Smooth muscle cell (in vitro differentiated cells): ENCODE measurements around the gene RCAN2. TPM values are rescaled to one million over a fixed set of nuclear protein-coding genes. Genes with fewer than 3 reads are reported as not detected.

Experiments
- DNase-seq: peaks from one replicate; lab custom pipeline; 2025; ENCODE audit not compliant: unreplicated experiment; lab: John Stamatoyannopoulos, UW
- H2AFZ ChIP-seq: fragments of 200-600 bp; sonication (generic); 2 replicates; pipeline ENCODE4 v1.6.0; 2016; ENCODE audit warnings: antibody characterized with exemption, low read depth, mild to moderate bottlenecking
- H3F3A ChIP-seq: fragments of 200-600 bp; sonication (generic); 2 replicates; pipeline ENCODE4 v1.6.0; 2017; ENCODE audit warnings: antibody characterized with exemption, low read depth
- H3K27ac ChIP-seq: fragments of 200-600 bp; sonication (generic); 2 replicates; pipeline ENCODE4 v1.5.1; 2016; ENCODE audit warnings: low read depth, mild to moderate bottlenecking
- H3K27me3 ChIP-seq: fragments of 200-600 bp; sonication (generic); 2 replicates; pipeline ENCODE4 v1.6.1; 2016; ENCODE audit warnings: low read depth, mild to moderate bottlenecking
- H3K36me3 ChIP-seq: fragments of 200-600 bp; sonication (generic); 2 replicates; pipeline ENCODE4 v1.5.1; 2016; ENCODE audit warnings: low read depth
- H3K4me1 ChIP-seq: fragments of 200-600 bp; sonication (generic); 2 replicates; pipeline ENCODE4 v1.5.1; 2016; ENCODE audit warnings: low read depth
- H3K4me2 ChIP-seq: fragments of 200-600 bp; sonication (generic); 2 replicates; pipeline ENCODE4 v1.6.0; 2016; ENCODE audit warnings: mild to moderate bottlenecking
- H3K4me3 ChIP-seq: fragments of 200-600 bp; sonication (generic); 2 replicates; pipeline ENCODE4 v1.5.1; 2016; ENCODE audit warnings: mild to moderate bottlenecking
- H3K79me2 ChIP-seq: fragments of 200-600 bp; sonication (generic); 2 replicates; pipeline ENCODE4 v1.6.0; 2016; ENCODE audit warnings: low read depth, mild to moderate bottlenecking
- H3K9ac ChIP-seq: fragments of 200-600 bp; sonication (generic); 2 replicates; pipeline ENCODE4 v1.6.0; 2016; ENCODE audit warnings: low read depth
- H3K9me3 ChIP-seq: fragments of 200-600 bp; sonication (generic); replicated peaks from 2 replicates; pipeline ENCODE4 v1.5.1; 2016; ENCODE audit warnings: low read depth
- H4K20me1 ChIP-seq: fragments of 200-600 bp; sonication (generic); 2 replicates; pipeline ENCODE4 v1.6.0; 2016; ENCODE audit warnings: low read depth
- CTCF ChIP-seq: fragments of 200-600 bp; sonication (generic); IDR thresholded peaks from 2 replicates; pipeline ENCODE4 v1.5.1; 2017; ENCODE audit warnings: borderline replicate concordance, mild to moderate bottlenecking, antibody characterized with exemption; ENCODE audit not compliant: insufficient read depth, poor library complexity, severe bottlenecking
- WGBS: methylation state at CpG from one replicate; pipeline ENCODE4 v1.1.7; 2016; ENCODE audit warnings: low lambda C conversion rate; 5-methylcytosine and 5-hydroxymethylcytosine counted together
- polyA plus RNA-seq: library from polyadenylated mRNA; unstranded; fragments of >200 nt; fragmentation: Nextera tagmentation; extraction: Ambion mirVana; gene quantifications from 2 replicates; pipeline ENCODE4 v1.2.1, GENCODE V29; 2016
- total RNA-seq: library from RNA; depleted of rRNA; stranded (reverse); fragments of >200 nt; gene quantifications from 2 replicates; pipeline ENCODE4 v1.2.3, GENCODE V29; 2014

Gene RCAN2
- total and polyA plus RNA-seq, 2 experiments from 2014 or later = 2.5 to 2.7 TPM

DNA sequence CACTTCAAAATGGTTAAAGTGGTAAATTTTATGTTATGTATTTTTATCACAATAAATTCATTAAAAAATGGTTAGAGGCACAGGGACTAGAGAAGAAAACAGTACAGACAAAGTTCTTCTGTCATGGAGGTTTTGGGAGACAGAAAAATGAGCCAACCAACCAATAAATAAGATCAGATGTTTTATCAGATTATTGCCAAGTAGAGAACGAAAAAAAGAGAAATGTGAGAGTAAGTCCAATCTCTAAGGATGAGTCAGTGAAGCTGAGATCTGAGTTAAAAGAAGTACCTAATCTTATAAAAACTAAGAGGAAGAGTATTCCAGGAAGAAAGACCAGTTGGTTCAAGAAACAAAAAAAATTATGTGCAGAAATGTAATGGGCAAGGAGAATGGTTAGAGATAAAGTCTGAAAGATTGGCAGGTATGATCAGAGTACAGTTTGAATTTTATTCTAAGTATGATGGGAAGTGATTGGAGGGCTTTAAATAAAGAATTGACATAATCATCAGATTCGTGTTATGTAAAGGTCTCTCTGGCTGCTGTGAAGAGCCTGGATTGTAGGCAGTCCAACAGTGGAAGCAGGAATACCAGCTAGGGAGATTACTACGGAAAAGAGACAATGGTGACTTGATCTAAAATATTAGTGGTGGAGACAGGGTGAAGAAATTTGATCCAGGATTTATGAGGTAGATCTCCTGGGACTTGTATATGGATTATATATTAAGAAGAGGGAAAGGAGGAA, 79.6 kb downstream of the RCAN2 start:
- no peak for DNase-seq
- Histone ChIP-seq H3K27me3 (no peaks in the 10 kb centered on the region), H3K9ac (no peak overlapping the region), H3K4me3 (no peak overlapping the region), H3F3A (no peaks in the 10 kb centered on the region), H3K4me2 (no peak overlapping the region), H3K9me3 (no peaks in the 10 kb centered on the region), H3K36me3 (no peaks in the 10 kb centered on the region), H3K79me2 (no peaks in the 10 kb centered on the region), H4K20me1 (no peaks in the 10 kb centered on the region), H2AFZ (no peak overlapping the region), H3K4me1 (no peaks in the 10 kb centered on the region), H3K27ac (no peak overlapping the region)
- no peak for TF ChIP-seq CTCF
- 66% methylated on average over 3 of the region's 3 CpGs for WGBS

GRCh38 chr6:46410334-46410953, 80.8 kb downstream of the RCAN2 start:
- 57% methylated on average over 5 of the region's 5 CpGs for WGBS

GRCh38 chr6:46407776-46408530, 83.3 kb downstream of the RCAN2 start:
- Histone ChIP-seq H3K79me2 (no peaks in the 10 kb centered on the region), H3F3A (no peaks in the 10 kb centered on the region), H3K27ac (no peak overlapping the region), H3K9ac (no peak overlapping the region), H3K36me3 (no peaks in the 10 kb centered on the region), H4K20me1 (no peaks in the 10 kb centered on the region), H3K4me1 (no peaks in the 10 kb centered on the region), H2AFZ (no peak overlapping the region), H3K9me3 (no peaks in the 10 kb centered on the region), H3K4me2 (no peak overlapping the region), H3K4me3 (no peak overlapping the region), H3K27me3 (no peaks in the 10 kb centered on the region)
- TF ChIP-seq CTCF = no peak
- WGBS = 90% methylated on average over 13 of the region's 13 CpGs
- no peak for DNase-seq

More at GRCh38 chr6:46410334-46410953, 80.8 kb downstream of the RCAN2 start:
- peak; percentile 56 for TF ChIP-seq CTCF
- H4K20me1 ChIP-seq = no peaks in the 10 kb centered on the region
- no peak overlapping the region for H3K27ac ChIP-seq
- no peak overlapping the region for H3K4me2 ChIP-seq
- H3K9me3 ChIP-seq = no peaks in the 10 kb centered on the region
- no peak for DNase-seq
- H3K9ac ChIP-seq = no peak overlapping the region
- no peaks in the 10 kb centered on the region for H3K4me1 ChIP-seq
- H3K4me3 ChIP-seq = no peak overlapping the region
- no peaks in the 10 kb centered on the region for H3K27me3 ChIP-seq
- H3K36me3 ChIP-seq = no peaks in the 10 kb centered on the region
- H3K79me2 ChIP-seq = no peaks in the 10 kb centered on the region
- H3F3A ChIP-seq = no peaks in the 10 kb centered on the region
- no peak overlapping the region for H2AFZ ChIP-seq
